ENCODE data around the gene AGMO.

GRCh38 chr7:15158141-15158810 lies 403.5 kb downstream of the AGMO start:
- no peak for TF ChIP-seq EZH2 (IDR thresholded peaks at IDR 0.05; ENCODE audit: low read depth, unreplicated experiment)
- no peak for TF ChIP-seq CTCF (conservative IDR thresholded peaks at IDR 0.05; ENCODE audit: low read depth in 2 of 2)
- no peak for TF ChIP-seq JUNB (IDR thresholded peaks at IDR 0.05; ENCODE audit: unreplicated experiment)
- TF ChIP-seq POLR2AphosphoS5 (IDR thresholded peaks at IDR 0.05; ENCODE audit: low read depth): no peak
- no peak for TF ChIP-seq ETS1 (IDR thresholded peaks at IDR 0.05)
